Fibroblast of pulmonary artery (primary cell): ENCODE measurements around the gene OLFM3.

Source experiments
- DNase-seq: peaks from one replicate; pipeline ENCODE4 v3.0.0-alpha.2; 2010; ENCODE audit warnings: low read depth
- H3K4me3 ChIP-seq: replicated peaks from 2 replicates; pipeline ENCODE4 v1.5.1; 2011; ENCODE audit warnings: low read depth, mild to moderate bottlenecking, control low read depth, low read length, moderate library complexity
- TF ChIP-seq, protein P1 (sequence below): IDR thresholded peaks from 2 replicates; pipeline ENCODE4 v1.5.1; 2011; ENCODE audit warnings: mild to moderate bottlenecking, control low read depth, low read length, inconsistent platforms; ENCODE audit errors: missing control alignments

OLFM3 gene

GRCh38 chr1:101928829-101929228 is 67.9 kb downstream of the OLFM3 start:
- no peak overlapping the region for H3K4me3 ChIP-seq
- TF ChIP-seq, protein P1, sequence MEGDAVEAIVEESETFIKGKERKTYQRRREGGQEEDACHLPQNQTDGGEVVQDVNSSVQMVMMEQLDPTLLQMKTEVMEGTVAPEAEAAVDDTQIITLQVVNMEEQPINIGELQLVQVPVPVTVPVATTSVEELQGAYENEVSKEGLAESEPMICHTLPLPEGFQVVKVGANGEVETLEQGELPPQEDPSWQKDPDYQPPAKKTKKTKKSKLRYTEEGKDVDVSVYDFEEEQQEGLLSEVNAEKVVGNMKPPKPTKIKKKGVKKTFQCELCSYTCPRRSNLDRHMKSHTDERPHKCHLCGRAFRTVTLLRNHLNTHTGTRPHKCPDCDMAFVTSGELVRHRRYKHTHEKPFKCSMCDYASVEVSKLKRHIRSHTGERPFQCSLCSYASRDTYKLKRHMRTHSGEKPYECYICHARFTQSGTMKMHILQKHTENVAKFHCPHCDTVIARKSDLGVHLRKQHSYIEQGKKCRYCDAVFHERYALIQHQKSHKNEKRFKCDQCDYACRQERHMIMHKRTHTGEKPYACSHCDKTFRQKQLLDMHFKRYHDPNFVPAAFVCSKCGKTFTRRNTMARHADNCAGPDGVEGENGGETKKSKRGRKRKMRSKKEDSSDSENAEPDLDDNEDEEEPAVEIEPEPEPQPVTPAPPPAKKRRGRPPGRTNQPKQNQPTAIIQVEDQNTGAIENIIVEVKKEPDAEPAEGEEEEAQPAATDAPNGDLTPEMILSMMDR: no peak
- no peak for DNase-seq

DNA sequence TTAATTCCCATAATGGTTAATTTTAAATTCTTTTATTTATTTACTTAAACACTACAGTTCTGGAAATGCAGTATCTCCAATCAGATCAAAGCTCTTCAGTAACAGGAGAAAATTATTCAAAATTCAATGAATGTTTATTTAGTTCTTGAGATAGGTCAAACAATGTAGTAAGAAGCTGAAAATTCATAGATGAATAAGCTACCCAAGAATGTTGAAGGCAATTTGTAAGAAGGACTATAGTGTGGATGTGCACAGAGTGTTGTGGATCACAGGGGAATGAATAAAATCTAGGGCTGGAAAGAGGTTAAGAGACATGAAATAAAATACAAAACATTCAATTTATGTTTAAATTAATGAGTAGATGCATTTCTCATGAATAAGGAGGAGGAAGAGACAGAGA is 72.0 kb downstream of the OLFM3 start:
- TF ChIP-seq, protein P1: no peak
- DNase-seq: no peak
- no peak overlapping the region for H3K4me3 ChIP-seq

- no peak for DNase-seq
- TF ChIP-seq, protein P1: no peak
- no peak overlapping the region for H3K4me3 ChIP-seq
These were observed 76.1 kb downstream of the OLFM3 start for GRCh38 chr1:101920577-101920976.

DNA sequence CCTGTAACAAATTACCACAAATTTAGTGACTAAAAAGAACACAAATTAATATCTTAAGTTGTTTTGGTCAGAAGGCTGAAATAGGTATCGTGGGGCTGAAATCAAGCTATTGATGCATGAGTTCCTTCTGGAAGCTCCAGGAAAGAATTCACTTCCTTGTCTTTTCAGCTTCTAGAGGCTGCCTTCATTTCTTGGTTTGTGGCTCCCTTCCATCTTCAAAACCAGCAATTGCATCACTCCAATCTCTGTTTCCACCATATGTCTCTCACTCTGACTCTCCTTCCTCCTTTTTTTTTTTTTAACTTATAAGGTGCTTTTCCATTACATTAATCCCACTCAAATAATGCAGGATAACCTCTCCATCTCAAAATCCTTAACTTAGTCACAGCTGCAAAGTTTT is 78.4 kb downstream of the OLFM3 start:
- TF ChIP-seq, protein P1: no peak
- no peak overlapping the region for H3K4me3 ChIP-seq
- no peak for DNase-seq

- no peak overlapping the region for H3K4me3 ChIP-seq
- TF ChIP-seq, protein P1: no peak
- DNase-seq: no peak
These were observed 81.1 kb downstream of the OLFM3 start for GRCh38 chr1:101915597-101915996.

DNA sequence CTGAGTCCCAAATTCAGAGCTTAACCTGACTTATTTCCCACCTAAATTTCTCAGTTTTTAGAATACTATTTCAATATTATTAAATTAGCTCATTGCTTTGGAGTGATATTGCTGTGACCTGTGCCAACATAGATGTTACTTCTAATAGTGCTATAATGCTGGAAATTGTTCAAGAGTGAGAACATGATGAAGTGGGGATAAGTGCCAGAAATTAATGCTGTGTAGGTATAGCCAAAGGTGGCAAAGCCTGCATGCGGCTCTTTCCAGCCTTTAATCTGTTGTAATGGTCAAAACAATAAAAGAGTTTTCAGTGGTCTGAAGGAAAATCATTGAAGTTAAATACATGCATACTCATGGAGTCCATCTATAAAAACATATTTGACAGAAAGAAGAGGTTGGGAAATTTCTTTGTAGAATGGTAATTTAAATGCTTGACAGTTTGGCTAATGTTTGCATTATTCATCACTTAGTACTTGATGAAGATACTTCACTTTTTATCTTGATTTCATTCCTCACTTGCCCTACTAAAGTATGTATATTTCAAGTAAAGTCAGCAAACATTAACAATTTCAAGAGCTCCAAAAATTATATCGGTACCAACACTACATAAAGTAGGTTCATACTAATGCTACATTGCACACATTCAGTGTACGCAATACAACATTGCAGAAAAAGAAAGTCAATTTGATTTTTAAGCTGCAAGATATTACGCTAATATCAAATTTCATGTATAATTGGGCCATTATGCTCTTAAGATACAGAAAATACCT is 82.1 kb downstream of the OLFM3 start:
- TF ChIP-seq, protein P1: no peak
- DNase-seq: no peak
- H3K4me3 ChIP-seq: no peak overlapping the region

DNA sequence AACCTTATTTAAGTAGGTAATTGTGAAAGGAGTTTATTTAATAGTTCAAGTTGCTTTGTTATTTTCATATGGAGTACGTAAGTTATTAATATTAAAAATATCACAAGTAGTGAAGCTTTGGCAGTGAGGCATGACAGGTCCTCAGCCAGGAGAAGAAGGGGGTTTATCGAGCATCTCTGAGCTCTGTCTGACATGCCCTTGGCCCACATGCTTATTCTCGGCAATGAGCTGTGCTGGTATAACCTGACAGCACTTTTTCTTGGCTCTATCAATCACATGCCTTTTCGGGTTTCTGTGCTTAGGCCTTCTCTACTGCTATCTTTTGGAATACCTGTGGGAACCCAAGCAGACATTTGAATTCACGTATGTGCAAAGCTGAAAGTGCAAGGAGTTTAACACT is 84.8 kb downstream of the OLFM3 start:
- H3K4me3 ChIP-seq: no peak overlapping the region
- TF ChIP-seq, protein P1: no peak
- no peak for DNase-seq
